Stomach (tissue), 9 donors: ENCODE measurements around the gene ANKRD17. TPM values are rescaled to one million over a fixed set of nuclear protein-coding genes. Genes with fewer than 3 reads are reported as not detected.

Experiments used
- DNase-seq, 2 donors: peaks; one replicate each; pipeline versions ENCODE4 v3.0.0 to v3.0.0-alpha.2; 2013 to 2019
- H3K27ac ChIP-seq, 5 donors: fragments of 200-600 bp in 4 of 5; sonication (generic) in 4 of 5; one replicate each; pipeline ENCODE4 v1.5.1; 2013 to 2019; ENCODE audit warnings: mild to moderate bottlenecking in 1 of 5, moderate library complexity in 1 of 5
- H3K27me3 ChIP-seq, 3 donors: fragments of 200-600 bp; sonication (generic); one replicate each; pipeline ENCODE4 v1.5.1; 2017 to 2019; ENCODE audit warnings: mixed run types in 1 of 3
- H3K36me3 ChIP-seq, 4 donors: fragments of 200-600 bp; sonication (generic); 1 replicate in 3 of 4; 2 replicates in 1 of 4; pipeline ENCODE4 v1.5.1; 2016 to 2019
- H3K4me1 ChIP-seq, 4 donors: fragments of 200-600 bp; sonication (generic); one replicate each; pipeline ENCODE4 v1.5.1; 2016 to 2019
- H3K4me3 ChIP-seq, 4 donors: fragments of 200-600 bp; sonication (generic) in 3 of 4; one replicate each; pipeline ENCODE4 v1.5.1; 2016 to 2019; ENCODE audit warnings: mild to moderate bottlenecking in 1 of 4
- H3K9me3 ChIP-seq, 4 donors: fragments of 200-600 bp; sonication (generic); one replicate each; pipeline ENCODE4 v1.5.1; 2016 to 2019
- CTCF ChIP-seq, 7 experiments: fragments of 450-650 bp in 4 of 7; fragments of 200-600 bp in 3 of 7; sonication (generic) in 3 of 7; IDR thresholded peaks; one replicate each; pipeline ENCODE4 v1.5.1; 2016 to 2019; ENCODE audit warnings: antibody characterized with exemption in 7 of 7, control low read depth in 2 of 7, mild to moderate bottlenecking in 1 of 7
- EP300 ChIP-seq: sonication (generic); formaldehyde crosslinking; IDR thresholded peaks from one replicate; pipeline ENCODE4 v1.6.1; 2017; ENCODE audit warnings: antibody characterized with exemption
- POLR2A ChIP-seq, 4 donors: fragments of 450-650 bp; IDR thresholded peaks; one replicate each; pipeline ENCODE4 v1.6.1; 2016; ENCODE audit warnings: antibody characterized with exemption in 4 of 4, control low read depth in 2 of 4, mild to moderate bottlenecking in 1 of 4, moderate library complexity in 1 of 4
- POLR2AphosphoS5 ChIP-seq, 3 donors: sonication (generic); formaldehyde crosslinking; IDR thresholded peaks; one replicate each; pipeline ENCODE4 v1.6.1; 2016; ENCODE audit warnings: antibody characterized with exemption in 3 of 3
- WGBS, 5 donors: extraction: QIAGEN DNeasy Blood & Tissue Kit in 3 of 5; methylation state at CpG; one replicate each; pipeline versions ENCODE4 v1.1.5 to v1.1.7; 2013 to 2018; 5-methylcytosine and 5-hydroxymethylcytosine counted together
- intact Hi-C: fragments of 100-400 bp; cut with DNase I; formaldehyde crosslinking; loops from one replicate; pipeline ENCODE4 v1.15.1; 2023; ENCODE audit warnings: low total_unique reads
- polyA plus RNA-seq, 3 donors: library from polyadenylated mRNA; stranded (reverse); fragments of 200-250 nt; gene quantifications; one replicate each; pipeline ENCODE4 v1.2.3, GENCODE V29; 2013
- total RNA-seq, 5 donors: library from RNA; depleted of rRNA; stranded (reverse); fragments of >200 nt; gene quantifications; one replicate each; pipeline versions ENCODE4 v1.1.0 to v1.2.3, GENCODE V29; 2014 to 2016
- donor health status: healthy with polysubstance abuse.
- donor health status: Bipolar disorder and iron deficiency.
- donor health status: healthy.

Gene ANKRD17
- total and polyA plus RNA-seq, 8 donors: 6.9 to 128 (median 56.8) TPM

- peaks cover 19 to 71% (median 42%) of the 10 kb centered on the region in 4 donors for H3K4me1 ChIP-seq
- no peaks in the 10 kb centered on the region for H3K27me3 ChIP-seq
- no peak for DNase-seq
- TF ChIP-seq POLR2AphosphoS5 (IDR thresholded peaks at IDR 0.05): no peak
- TF ChIP-seq CTCF (IDR thresholded peaks at IDR 0.05): no peak
- no peak for TF ChIP-seq POLR2A (IDR thresholded peaks at IDR 0.05)
- TF ChIP-seq EP300: no peak
- H3K27ac ChIP-seq: no peak overlapping the region
- intact Hi-C loops: no loop called here
- peaks cover 0 to 7% (median 3%) of the 10 kb centered on the region in 4 donors for H3K36me3 ChIP-seq
- no peaks in the 10 kb centered on the region for H3K9me3 ChIP-seq
- H3K4me3 ChIP-seq: no peak overlapping the region
Observed at GRCh38 chr4:73252001-73252400, 6.6 kb downstream of the ANKRD17 start.

DNA sequence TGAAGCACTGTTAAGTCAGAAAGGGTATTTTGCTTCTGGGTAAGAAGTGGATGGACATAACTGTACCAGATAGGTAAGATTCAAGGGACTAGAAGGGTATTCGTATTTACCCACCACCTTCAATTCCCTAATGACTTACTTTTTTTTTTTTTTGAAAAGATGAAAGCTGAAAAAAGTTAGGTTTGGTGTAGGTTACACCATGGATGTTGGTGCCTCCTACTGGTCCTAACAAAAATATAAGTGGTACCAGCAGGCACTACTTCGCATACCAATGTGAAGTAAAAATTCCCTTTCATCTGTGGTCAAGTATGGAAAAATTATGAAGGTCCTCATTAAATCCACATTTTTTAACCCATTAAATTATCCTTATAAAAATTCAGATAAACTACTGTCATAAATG, 7.2 kb downstream of the ANKRD17 start:
- H3K9me3 ChIP-seq: no peaks in the 10 kb centered on the region
- intact Hi-C loops: no loop called here
- no peak overlapping the region for H3K27ac ChIP-seq
- 88 to 99% (median 96%) methylated on average over 2 of the region's 2 CpGs for WGBS, 5 donors
- no peaks in the 10 kb centered on the region for H3K27me3 ChIP-seq
- peaks cover 0 to 7% (median 3%) of the 10 kb centered on the region in 4 donors for H3K36me3 ChIP-seq
- H3K4me3 ChIP-seq: no peak overlapping the region
- TF ChIP-seq POLR2AphosphoS5 (IDR thresholded peaks at IDR 0.05): no peak
- TF ChIP-seq EP300: no peak
- TF ChIP-seq CTCF (IDR thresholded peaks at IDR 0.05): no peak
- no peak for TF ChIP-seq POLR2A (IDR thresholded peaks at IDR 0.05)
- peaks cover 13 to 68% (median 38%) of the 10 kb centered on the region in 4 donors for H3K4me1 ChIP-seq
- no peak for DNase-seq

- 95 to 97% (median 96%) methylated on average over 9 of the region's 9 CpGs for WGBS, 5 donors
- Histone ChIP-seq H3K9me3 (no peaks in the 10 kb centered on the region), H3K4me1 (peaks cover 6 to 65% (median 37%) of the 10 kb centered on the region in 4 donors), H3K4me3 (no peak overlapping the region), H3K27ac (no peak overlapping the region), H3K36me3 (peaks cover 0 to 7% (median 3%) of the 10 kb centered on the region in 4 donors), H3K27me3 (no peaks in the 10 kb centered on the region)
- intact Hi-C loops: no loop called here
- no peak for TF ChIP-seq CTCF (IDR thresholded peaks at IDR 0.05)
- no peak for TF ChIP-seq EP300
- no peak for TF ChIP-seq POLR2A (IDR thresholded peaks at IDR 0.05)
- TF ChIP-seq POLR2AphosphoS5 (IDR thresholded peaks at IDR 0.05): no peak
- no peak for DNase-seq
Observed at GRCh38 chr4:73250642-73251041, 8.0 kb downstream of the ANKRD17 start.

DNA sequence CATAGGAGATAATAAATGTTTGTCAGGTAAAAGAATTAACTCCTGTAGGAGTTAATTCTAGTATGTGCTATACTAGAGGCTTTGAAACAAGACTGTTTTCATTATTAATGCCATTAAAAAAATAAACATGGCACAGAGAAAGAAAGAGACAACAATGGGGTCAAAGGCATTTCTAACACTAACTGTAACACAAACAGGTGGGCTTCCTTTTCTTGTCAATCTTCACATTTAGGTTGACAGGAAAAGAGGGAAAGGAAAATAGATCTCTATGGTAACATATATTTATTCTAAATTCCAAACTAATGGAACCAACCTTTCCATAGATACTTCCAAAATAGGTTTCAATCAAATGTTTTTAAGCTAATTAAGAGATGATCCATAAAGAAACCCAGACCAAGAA, 9.8 kb downstream of the ANKRD17 start:
- TF ChIP-seq CTCF (IDR thresholded peaks at IDR 0.05): no peak
- TF ChIP-seq POLR2AphosphoS5 (IDR thresholded peaks at IDR 0.05): no peak
- no peak for TF ChIP-seq EP300
- TF ChIP-seq POLR2A (IDR thresholded peaks at IDR 0.05): no peak
- intact Hi-C loops: no loop called here
- peaks cover 4 to 62% (median 29%) of the 10 kb centered on the region in 4 donors for H3K4me1 ChIP-seq

More for the DNA sequence above, 9.8 kb downstream of the ANKRD17 start:
- H3K27me3 ChIP-seq: no peaks in the 10 kb centered on the region
- H3K4me3 ChIP-seq: no peak overlapping the region
- no peak overlapping the region for H3K27ac ChIP-seq
- H3K9me3 ChIP-seq: no peaks in the 10 kb centered on the region
- peaks cover 0 to 10% (median 3%) of the 10 kb centered on the region in 4 donors for H3K36me3 ChIP-seq
- no peak for DNase-seq
